Activated CD8-positive, alpha-beta memory T cell treated with anti-CD3 and anti-CD28 coated beads for 36 hours (primary cell): Measurements from ENCODE around the gene PAX8. TPM values are rescaled to one million over a fixed set of nuclear protein-coding genes. Genes with fewer than 3 reads are reported as not detected.

Experiments used
- CTCF ChIA-PET: fragments of 350-600 bp; sonication (Branson Sonifier 250); formaldehyde crosslinking; loops from one replicate; lab custom pipeline; 2021; ENCODE audit warnings: antibody characterized with exemption; lab: Charles Lee
- POLR2A ChIA-PET: fragments of 350-600 bp; sonication (Branson Sonifier 250); formaldehyde crosslinking; loops from one replicate; lab custom pipeline; 2021; ENCODE audit warnings: antibody characterized with exemption; lab: Charles Lee
- total RNA-seq, 2 experiments: library from RNA; stranded (reverse); gene quantifications; one replicate each; pipeline ENCODE4 v1.2.3, GENCODE V29; 2021

The PAX8 gene
- total RNA-seq, 2 experiments from 2014 or later, result 2.1 to 2.5 TPM

- ChIA-PET POLR2A (interaction anchor here (0.7 to 3.4 kb wide), 10 partner anchors 9 to 258 kb away, joined by 3 to 45 read pairs (median 10); no protein-coding TSS in a partner anchor), CTCF (interaction anchor here (0.5 to 3.8 kb wide), 8 partner anchors 9 to 75 kb away, joined by 3 to 34 read pairs (median 10); no protein-coding TSS in a partner anchor)
Observed at GRCh38 chr2:113173542-113174375, 105.0 kb downstream of the PAX8 start, which contains the start of gene PSD4. PSD4 (plus strand) TSS chr2:113173971; CDS start chr2:113182457, 8,486 bp downstream.

- CTCF ChIA-PET, result interaction anchor here (0.5 to 3.8 kb wide), 6 partner anchors 14 to 74 kb away, joined by 3 to 34 read pairs (median 6); no protein-coding TSS in a partner anchor
- POLR2A ChIA-PET, result interaction anchor here (1.0 to 3.4 kb wide), 6 partner anchors 8 to 69 kb away, joined by 3 to 45 read pairs (median 18); no protein-coding TSS in a partner anchor
Observed at GRCh38 chr2:113172721-113173541, 105.8 kb downstream of the PAX8 start.

- CTCF ChIA-PET, result interaction anchor here (0.7 to 2.1 kb wide), 4 partner anchors 13 to 90 kb away, joined by 3 to 7 read pairs (median 5); no protein-coding TSS in a partner anchor
- POLR2A ChIA-PET, result interaction anchor here (1.6 kb wide), 1 partner anchor 13 kb away, joined by 7 read pairs; no protein-coding TSS in a partner anchor
Observed at GRCh38 chr2:113171334-113172075, 107.2 kb downstream of the PAX8 start.

- POLR2A ChIA-PET, result no interaction called here
- CTCF ChIA-PET, result interaction anchor here (1.2 kb wide), 1 partner anchor 29 kb away, joined by 3 read pairs; no protein-coding TSS in a partner anchor
Observed at GRCh38 chr2:113169586-113169985, 109.1 kb downstream of the PAX8 start.

GRCh38 chr2:113169002-113169530 lies 109.7 kb downstream of the PAX8 start:
- ChIA-PET CTCF (interaction anchor here (1.2 kb wide), 1 partner anchor 30 kb away, joined by 3 read pairs; no protein-coding TSS in a partner anchor), POLR2A (no interaction called here)

GRCh38 chr2:113167962-113168340 lies 110.8 kb downstream of the PAX8 start:
- ChIA-PET POLR2A (interaction anchor here (0.7 to 2.2 kb wide), 2 partner anchors 10 to 12 kb away, joined by 6 to 9 read pairs; no protein-coding TSS in a partner anchor), CTCF (interaction anchor here (0.7 to 1.8 kb wide), 3 partner anchors 8 to 30 kb away, joined by 4 to 6 read pairs (median 5); no protein-coding TSS in a partner anchor)

- POLR2A ChIA-PET, result interaction anchor here (2.2 to 3.8 kb wide), 2 partner anchors 7 to 10 kb away, joined by 6 to 17 read pairs; partner anchors contain the start of gene PSD4
- CTCF ChIA-PET, result interaction anchor here (0.6 to 1.8 kb wide), 4 partner anchors 8 to 36 kb away, joined by 3 to 6 read pairs (median 4); no protein-coding TSS in a partner anchor
Observed at GRCh38 chr2:113167115-113167932, 111.4 kb downstream of the PAX8 start.

GRCh38 chr2:113166187-113166645 lies 112.5 kb downstream of the PAX8 start:
- CTCF ChIA-PET, result interaction anchor here (1.1 to 2.0 kb wide), 4 partner anchors 9 to 29 kb away, joined by 4 to 10 read pairs (median 4); partner anchors contain the start of gene PSD4
- POLR2A ChIA-PET, result interaction anchor here (2.2 to 3.8 kb wide), 2 partner anchors 8 kb away, joined by 6 to 17 read pairs; partner anchors contain the start of gene PSD4

Other genes starting within 250 kb of the PAX8 start
- not detected for gene IL36B, start 226.1 kb downstream of the PAX8 start, total RNA-seq
- gene IL36RN, start 219.7 kb downstream of the PAX8 start, total RNA-seq, result not detected
- gene IL1F10, start 211.0 kb downstream of the PAX8 start, total RNA-seq, result not detected
- gene IL1RN, start 151.3 kb downstream of the PAX8 start, total RNA-seq, result under 1 TPM; 0.78 to 0.91 TPM
- 100 to 1,000 TPM; 222 to 224 TPM for gene PSD4, start 105.0 kb downstream of the PAX8 start, total RNA-seq
- 10 to 100 TPM; 40.3 to 44.9 TPM for gene ZNG1B, start 158.8 kb upstream of the PAX8 start, total RNA-seq
- under 1 TPM; 0.17 to 0.21 TPM for gene FOXD4L1, start 219.7 kb upstream of the PAX8 start, total RNA-seq